IPS-18c (cell line): ENCODE measurements around the gene DHRSX.

ENCODE experiments used
- H3K4me3 ChIP-seq: 2 replicates; pipeline ENCODE4 v1.7.0; 2013; ENCODE audit warnings: low read depth, mild to moderate bottlenecking, low read length, moderate library complexity; ENCODE audit not compliant: insufficient read depth
- H3K9me3 ChIP-seq: one replicate; pipeline ENCODE4 v1.6.1; 2013; ENCODE audit warnings: mild to moderate bottlenecking, low read length, moderate library complexity; ENCODE audit not compliant: control insufficient read depth, insufficient read depth

The DHRSX gene

GRCh38 chrX:2452317-2452784 lies 48.4 kb downstream of the DHRSX start:
- H3K4me3 ChIP-seq: no peak overlapping the region
- no peaks in the 10 kb centered on the region for H3K9me3 ChIP-seq

GRCh38 chrX:2451501-2452316 lies 49.1 kb downstream of the DHRSX start:
- Histone ChIP-seq H3K4me3 (no peak overlapping the region), H3K9me3 (no peaks in the 10 kb centered on the region)

GRCh38 chrX:2450681-2451080 lies 50.1 kb downstream of the DHRSX start:
- H3K4me3 ChIP-seq: no peak overlapping the region
- no peaks in the 10 kb centered on the region for H3K9me3 ChIP-seq

- no peaks in the 10 kb centered on the region for H3K9me3 ChIP-seq
- no peak overlapping the region for H3K4me3 ChIP-seq
These were observed 51.5 kb downstream of the DHRSX start for GRCh38 chrX:2449135-2449886.

- Histone ChIP-seq H3K4me3 (no peak overlapping the region), H3K9me3 (no peaks in the 10 kb centered on the region)
These were observed 53.3 kb downstream of the DHRSX start for GRCh38 chrX:2447484-2447883.

GRCh38 chrX:2446815-2447214 lies 54.0 kb downstream of the DHRSX start:
- H3K9me3 ChIP-seq: no peaks in the 10 kb centered on the region
- no peak overlapping the region for H3K4me3 ChIP-seq

GRCh38 chrX:2445662-2446623 lies 54.8 kb downstream of the DHRSX start:
- Histone ChIP-seq H3K9me3 (no peaks in the 10 kb centered on the region), H3K4me3 (no peak overlapping the region)

- H3K4me3 ChIP-seq: no peak overlapping the region
- H3K9me3 ChIP-seq: peaks cover 2% of the 10 kb centered on the region
These were observed 58.1 kb downstream of the DHRSX start for GRCh38 chrX:2442694-2443093.

- Histone ChIP-seq H3K9me3 (peaks cover 2% of the 10 kb centered on the region), H3K4me3 (no peak overlapping the region)
These were observed 59.3 kb downstream of the DHRSX start for GRCh38 chrX:2441466-2441865.

GRCh38 chrX:2439613-2440012 lies 61.2 kb downstream of the DHRSX start:
- H3K9me3 ChIP-seq: peaks cover 2% of the 10 kb centered on the region
- H3K4me3 ChIP-seq: no peak overlapping the region; the same call in 1 of the 2 replicates

GRCh38 chrX:2435465-2435864 lies 65.3 kb downstream of the DHRSX start:
- H3K9me3 ChIP-seq: peaks cover 2% of the 10 kb centered on the region
- no peak overlapping the region for H3K4me3 ChIP-seq

GRCh38 chrX:2434270-2435163 lies 66.3 kb downstream of the DHRSX start:
- no peak overlapping the region for H3K4me3 ChIP-seq
- peaks cover 3% of the 10 kb centered on the region for H3K9me3 ChIP-seq

GRCh38 chrX:2432298-2432863 lies 68.4 kb downstream of the DHRSX start:
- H3K9me3 ChIP-seq: peaks cover 2% of the 10 kb centered on the region
- no peak overlapping the region for H3K4me3 ChIP-seq

- no peak overlapping the region for H3K4me3 ChIP-seq
- peaks cover 2% of the 10 kb centered on the region for H3K9me3 ChIP-seq
These were observed 70.4 kb downstream of the DHRSX start for GRCh38 chrX:2430265-2430825.

- Histone ChIP-seq H3K9me3 (peaks cover 2% of the 10 kb centered on the region), H3K4me3 (no peak overlapping the region)
These were observed 73.0 kb downstream of the DHRSX start for GRCh38 chrX:2427737-2428136.

- Histone ChIP-seq H3K4me3 (no peak overlapping the region), H3K9me3 (peaks cover 2% of the 10 kb centered on the region)
These were observed 73.6 kb downstream of the DHRSX start for GRCh38 chrX:2427147-2427546.
